Measurements from ENCODE around the gene ANK3. TPM values are rescaled to one million over a fixed set of nuclear protein-coding genes. Genes with fewer than 3 reads are reported as not detected.
A peak's percentile ranks its signal among the peaks of the same experiment; 100 is the strongest.

ANK3 gene
- total and polyA plus RNA-seq, 2 experiments from 2014 or later = 26.2 to 49.0 TPM

GRCh38 chr10:60352105-60352504 is 37.6 kb downstream of the ANK3 start:
- no peak overlapping the region for H3K27ac ChIP-seq
- H3K27me3 ChIP-seq = no peaks in the 10 kb centered on the region
- no peak for DNase-seq (ENCODE audit: low spot score)
- TF ChIP-seq, protein P1, sequence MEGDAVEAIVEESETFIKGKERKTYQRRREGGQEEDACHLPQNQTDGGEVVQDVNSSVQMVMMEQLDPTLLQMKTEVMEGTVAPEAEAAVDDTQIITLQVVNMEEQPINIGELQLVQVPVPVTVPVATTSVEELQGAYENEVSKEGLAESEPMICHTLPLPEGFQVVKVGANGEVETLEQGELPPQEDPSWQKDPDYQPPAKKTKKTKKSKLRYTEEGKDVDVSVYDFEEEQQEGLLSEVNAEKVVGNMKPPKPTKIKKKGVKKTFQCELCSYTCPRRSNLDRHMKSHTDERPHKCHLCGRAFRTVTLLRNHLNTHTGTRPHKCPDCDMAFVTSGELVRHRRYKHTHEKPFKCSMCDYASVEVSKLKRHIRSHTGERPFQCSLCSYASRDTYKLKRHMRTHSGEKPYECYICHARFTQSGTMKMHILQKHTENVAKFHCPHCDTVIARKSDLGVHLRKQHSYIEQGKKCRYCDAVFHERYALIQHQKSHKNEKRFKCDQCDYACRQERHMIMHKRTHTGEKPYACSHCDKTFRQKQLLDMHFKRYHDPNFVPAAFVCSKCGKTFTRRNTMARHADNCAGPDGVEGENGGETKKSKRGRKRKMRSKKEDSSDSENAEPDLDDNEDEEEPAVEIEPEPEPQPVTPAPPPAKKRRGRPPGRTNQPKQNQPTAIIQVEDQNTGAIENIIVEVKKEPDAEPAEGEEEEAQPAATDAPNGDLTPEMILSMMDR (IDR thresholded peaks at IDR 0.05; ENCODE audit: poor library complexity) = no peak
- TF ChIP-seq EZH2phosphoT487 (IDR thresholded peaks at IDR 0.05; ENCODE audit: low read depth, severe bottlenecking, unreplicated experiment) (no peak), EZH2 (IDR thresholded peaks at IDR 0.05; ENCODE audit: borderline replicate concordance) (no peak)
- H3K4me1 ChIP-seq (ENCODE audit: insufficient read depth) = peaks cover 9% of the 10 kb centered on the region
- H3K9me3 ChIP-seq (ENCODE audit: low read depth) = no peaks in the 10 kb centered on the region
- 98% methylated on average over 5 of the region's 5 CpGs for WGBS (ENCODE audit: low lambda C conversion rate, missing lambda C conversion rate)
- H3K4me2 ChIP-seq = no peak overlapping the region
- no peaks in the 10 kb centered on the region for H4K20me1 ChIP-seq (ENCODE audit: insufficient read depth, poor library complexity, severe bottlenecking)
- H3K79me2 ChIP-seq = no peaks in the 10 kb centered on the region
- no peak overlapping the region for H2AFZ ChIP-seq
- no peaks in the 10 kb centered on the region for H3K36me3 ChIP-seq (replicated peaks; ENCODE audit: insufficient read depth, low read depth)
- H3K9me2 ChIP-seq (replicated peaks; ENCODE audit: insufficient read depth) = no peaks in the 10 kb centered on the region
- H3K4me3 ChIP-seq = no peak overlapping the region

GRCh38 chr10:60351191-60351853 is 38.4 kb downstream of the ANK3 start:
- WGBS (ENCODE audit: low lambda C conversion rate, missing lambda C conversion rate) = 74% methylated on average over 4 of the region's 4 CpGs
- TF ChIP-seq EZH2 (IDR thresholded peaks at IDR 0.05; ENCODE audit: borderline replicate concordance) (no peak), EZH2phosphoT487 (IDR thresholded peaks at IDR 0.05; ENCODE audit: low read depth, severe bottlenecking, unreplicated experiment) (no peak)
- TF ChIP-seq, protein P1 (IDR thresholded peaks at IDR 0.05; ENCODE audit: poor library complexity) = no peak
- H4K20me1 ChIP-seq (ENCODE audit: insufficient read depth, poor library complexity, severe bottlenecking) = no peaks in the 10 kb centered on the region
- no peaks in the 10 kb centered on the region for H3K9me2 ChIP-seq (replicated peaks; ENCODE audit: insufficient read depth)
- no peaks in the 10 kb centered on the region for H3K36me3 ChIP-seq (replicated peaks; ENCODE audit: insufficient read depth, low read depth)
- H3K4me3 ChIP-seq = no peak overlapping the region
- no peak for DNase-seq (ENCODE audit: low spot score)
- no peak overlapping the region for H3K4me2 ChIP-seq
- H3K79me2 ChIP-seq = no peaks in the 10 kb centered on the region
- no peaks in the 10 kb centered on the region for H3K9me3 ChIP-seq (ENCODE audit: low read depth)
- H2AFZ ChIP-seq = no peak overlapping the region
- peaks cover 9% of the 10 kb centered on the region for H3K4me1 ChIP-seq (ENCODE audit: insufficient read depth)
- peak overlapping the region; percentile 1 for H3K27ac ChIP-seq
- H3K27me3 ChIP-seq = no peaks in the 10 kb centered on the region

GRCh38 chr10:60350400-60350799 is 39.3 kb downstream of the ANK3 start:
- Histone ChIP-seq H3K4me3 (no peak overlapping the region), H3K36me3 (replicated peaks; ENCODE audit: insufficient read depth, low read depth) (no peaks in the 10 kb centered on the region), H3K9me3 (ENCODE audit: low read depth) (no peaks in the 10 kb centered on the region), H3K27me3 (no peaks in the 10 kb centered on the region), H3K4me1 (ENCODE audit: insufficient read depth) (peaks cover 9% of the 10 kb centered on the region), H3K9me2 (replicated peaks; ENCODE audit: insufficient read depth) (no peaks in the 10 kb centered on the region), H3K79me2 (no peaks in the 10 kb centered on the region), H4K20me1 (ENCODE audit: insufficient read depth, poor library complexity, severe bottlenecking) (no peaks in the 10 kb centered on the region), H2AFZ (no peak overlapping the region), H3K27ac (peak overlapping the region; percentile 1), H3K4me2 (no peak overlapping the region)
- TF ChIP-seq, protein P1 (IDR thresholded peaks at IDR 0.05; ENCODE audit: poor library complexity) = no peak
- TF ChIP-seq EZH2phosphoT487 (IDR thresholded peaks at IDR 0.05; ENCODE audit: low read depth, severe bottlenecking, unreplicated experiment) (no peak), EZH2 (IDR thresholded peaks at IDR 0.05; ENCODE audit: borderline replicate concordance) (no peak)
- DNase-seq (ENCODE audit: low spot score) = no peak
- 64% methylated on average over 2 of the region's 2 CpGs for WGBS (ENCODE audit: low lambda C conversion rate, missing lambda C conversion rate)
